Aorta (tissue), 5 donors: Measurements from ENCODE around the gene ADD3. TPM values are rescaled to one million over a fixed set of nuclear protein-coding genes. Genes with fewer than 3 reads are reported as not detected.

Experiments used
- ATAC-seq: fragments of 200-7000 bp; cut with Tn5 transposase; one replicate; pipeline ENCODE4 v1.9.1; 2022; ENCODE audit warnings: moderate library complexity; ENCODE audit not compliant: low FRiP score
- DNase-seq, 2 donors: peaks; one replicate each; pipeline ENCODE4 v3.0.0-alpha.2; 2020
- H3K27ac ChIP-seq, 2 donors: one replicate each; pipeline ENCODE4 v1.5.1; 2013; ENCODE audit warnings: low read length in 2 of 2, mild to moderate bottlenecking in 2 of 2, moderate library complexity in 2 of 2, control low read depth in 1 of 2, inconsistent platforms in 1 of 2, low read depth in 1 of 2
- H3K27me3 ChIP-seq, 2 donors: one replicate each; pipeline ENCODE4 v1.6.1; 2013; ENCODE audit warnings: control low read depth in 1 of 2, low read length in 1 of 2, mild to moderate bottlenecking in 1 of 2, moderate library complexity in 1 of 2; ENCODE audit not compliant: insufficient read depth in 2 of 2, control insufficient read depth in 1 of 2
- H3K36me3 ChIP-seq, 2 donors: one replicate each; pipeline ENCODE4 v1.6.1; 2013; ENCODE audit warnings: control low read depth in 1 of 2, low read length in 1 of 2, mild to moderate bottlenecking in 1 of 2; ENCODE audit not compliant: insufficient read depth in 2 of 2, control insufficient read depth in 1 of 2
- H3K4me1 ChIP-seq, 2 donors: one replicate each; pipeline ENCODE4 v1.6.1; 2013; ENCODE audit warnings: low read length in 2 of 2, control low read depth in 1 of 2, mild to moderate bottlenecking in 1 of 2, moderate library complexity in 1 of 2; ENCODE audit not compliant: insufficient read depth in 2 of 2, control insufficient read depth in 1 of 2
- H3K4me3 ChIP-seq, 2 donors: one replicate each; pipeline ENCODE4 v1.5.1; 2013; ENCODE audit warnings: low read length in 2 of 2, control low read depth in 1 of 2, mild to moderate bottlenecking in 1 of 2
- H3K9me3 ChIP-seq: one replicate; pipeline ENCODE4 v1.6.1; 2013; ENCODE audit warnings: mild to moderate bottlenecking, low read length; ENCODE audit not compliant: control insufficient read depth
- WGBS, 2 donors: extraction: QIAGEN DNeasy Blood & Tissue Kit; methylation state at CpG; one replicate each; pipeline ENCODE4 v1.1.7; 2013; 5-methylcytosine and 5-hydroxymethylcytosine counted together
- intact Hi-C, 2 donors: fragments of 100-400 bp; cut with DNase I; formaldehyde crosslinking; loops; one replicate each; pipeline versions ENCODE4 v1.14.2 to v1.15.0; 2022
- polyA plus RNA-seq, 2 donors: library from polyadenylated mRNA; stranded (reverse); fragments of 200-250 nt; gene quantifications; one replicate each; pipeline ENCODE4 v1.2.3, GENCODE V29; 2013
- total RNA-seq, 2 donors: library from RNA; stranded (reverse); fragmentation: NEBNext Ultra II Directional; extraction: Animal tissue kit (Norgen Biotek cat#: 25700); gene quantifications; one replicate each; pipeline ENCODE4 v1.2.1, GENCODE V29; 2021
- donor health status: healthy with polysubstance abuse.
- donor health status: Bipolar disorder and iron deficiency.
- donor health status: DM: no; HTN: no; CAD: no.
- donor health status: DM: no; HTN: no; CAD: no.
- donor health status: DM: yes; HTN: yes; CAD: no.

The ADD3 gene
- total and polyA plus RNA-seq, 4 donors: 41.1 to 197 (median 106) TPM

GRCh38 chr10:110175406-110175805 is 167.6 kb downstream of the ADD3 start:
- Histone ChIP-seq H3K4me3 (no peak overlapping the region), H3K27ac (no peak overlapping the region), H3K4me1 (no peaks in the 10 kb centered on the region), H3K27me3 (no peaks in the 10 kb centered on the region), H3K36me3 (no peaks in the 10 kb centered on the region), H3K9me3 (no peaks in the 10 kb centered on the region)
- WGBS, 2 donors: 74 to 83% methylated on average over 2 of the region's 2 CpGs
- no peak for DNase-seq
- ATAC-seq: no peak
- intact Hi-C loops: no loop called here

- intact Hi-C loops: no loop called here
- WGBS, 2 donors: 30% methylated on average over 19 of the region's 19 CpGs
- no peak for ATAC-seq
- Histone ChIP-seq H3K4me1 (no peaks in the 10 kb centered on the region), H3K9me3 (no peaks in the 10 kb centered on the region), H3K27ac (no peak overlapping the region), H3K4me3 (no peak overlapping the region), H3K27me3 (no peaks in the 10 kb centered on the region), H3K36me3 (no peaks in the 10 kb centered on the region)
- no peak for DNase-seq
Observed at GRCh38 chr10:110176141-110177030, 168.6 kb downstream of the ADD3 start.

GRCh38 chr10:110179220-110179619 is 171.4 kb downstream of the ADD3 start:
- intact Hi-C loops: no loop called here
- ATAC-seq (no peak), DNase-seq (no peak)
- Histone ChIP-seq H3K36me3 (no peaks in the 10 kb centered on the region), H3K9me3 (no peaks in the 10 kb centered on the region), H3K27ac (no peak overlapping the region), H3K27me3 (no peaks in the 10 kb centered on the region), H3K4me3 (no peak overlapping the region), H3K4me1 (no peaks in the 10 kb centered on the region)
- 86 to 90% methylated on average over 7 of the region's 7 CpGs for WGBS, 2 donors

GRCh38 chr10:110181451-110181850 is 173.7 kb downstream of the ADD3 start:
- H3K27me3 ChIP-seq: no peaks in the 10 kb centered on the region
- H3K9me3 ChIP-seq: no peaks in the 10 kb centered on the region
- intact Hi-C loops: no loop called here
- no peaks in the 10 kb centered on the region for H3K36me3 ChIP-seq
- 91 to 93% methylated on average over 10 of the region's 10 CpGs for WGBS, 2 donors
- H3K4me1 ChIP-seq: no peaks in the 10 kb centered on the region
- ATAC-seq (no peak), DNase-seq (no peak)
- no peak overlapping the region for H3K27ac ChIP-seq
- no peak overlapping the region for H3K4me3 ChIP-seq

- intact Hi-C loops: no loop called here
- no peak for DNase-seq
- 96% methylated on average over 5 of the region's 5 CpGs for WGBS, 2 donors
Observed at GRCh38 chr10:110181911-110182310, 174.1 kb downstream of the ADD3 start.

GRCh38 chr10:110184398-110184797 is 176.6 kb downstream of the ADD3 start:
- WGBS, 2 donors: 74 to 76% methylated on average over 6 of the region's 6 CpGs
- DNase-seq (no peak), ATAC-seq (no peak)
- H3K27me3 ChIP-seq: no peaks in the 10 kb centered on the region
- H3K4me3 ChIP-seq: no peak overlapping the region
- no peaks in the 10 kb centered on the region for H3K9me3 ChIP-seq
- no peaks in the 10 kb centered on the region for H3K4me1 ChIP-seq
- intact Hi-C loops: no loop called here
- no peaks in the 10 kb centered on the region for H3K36me3 ChIP-seq
- no peak overlapping the region for H3K27ac ChIP-seq

More at GRCh38 chr10:110181911-110182310, 174.1 kb downstream of the ADD3 start:
- no peak overlapping the region for H3K4me3 ChIP-seq
- no peaks in the 10 kb centered on the region for H3K4me1 ChIP-seq
- no peak for ATAC-seq
- H3K36me3 ChIP-seq: no peaks in the 10 kb centered on the region
- no peaks in the 10 kb centered on the region for H3K27me3 ChIP-seq
- no peaks in the 10 kb centered on the region for H3K9me3 ChIP-seq
- no peak overlapping the region for H3K27ac ChIP-seq

Other genes with a start within 250 kb of the ADD3 start
- gene XPNPEP1, start 84.5 kb upstream of the ADD3 start, total RNA-seq: 10 to 100 TPM; 47.5 to 68.9 TPM
- gene XPNPEP1, start 84.5 kb upstream of the ADD3 start, polyA plus RNA-seq: 10 to 100 TPM; 28.4 to 38.9 TPM
- 100 to 1,000 TPM in 1 of 2 donors, 10 to 100 TPM in 1; 72.3 to 121 TPM for gene MXI1, start 199.6 kb downstream of the ADD3 start, total RNA-seq
- gene MXI1, start 199.6 kb downstream of the ADD3 start, polyA plus RNA-seq: 100 to 1,000 TPM in 1 of 2 donors, 10 to 100 TPM in 1; 79.9 to 101 TPM